K562 (cell line): Measurements from ENCODE around the gene TM9SF3. TPM values are rescaled to one million over a fixed set of nuclear protein-coding genes. Genes with fewer than 3 reads are reported as not detected.

Experiments used
- ATAC-seq: fragments of 200-7000 bp; cut with Tn5 transposase; 3 replicates; pipeline ENCODE4 v1.9.1; 2020; ENCODE audit warnings: moderate library complexity
- BruUV-seq: library from RNA; stranded (reverse); fragments of 400-500 nt; replicated peaks from 2 replicates; lab custom pipeline; 2021; lab: Mats Ljungman, UMichigan
- CTCF ChIA-PET: fragments of 300-600 bp; formaldehyde crosslinking; extraction: SDS; loops from one replicate; lab custom pipeline; 2021; ENCODE audit warnings: low intra/inter-chr PET ratio; lab: Yijun Ruan, JAX
- POLR2A ChIA-PET: fragments of 300-600, 350-650 bp; sonication (Branson Sonifier 250); formaldehyde crosslinking; extraction: SDS; loops from one replicate; lab custom pipeline; 2021; ENCODE audit warnings: antibody characterized with exemption, inconsistent platforms; lab: Yijun Ruan, JAX
- DNase-seq, 4 experiments: peaks; one replicate each; pipeline versions ENCODE4 v3.0.0 to v3.0.0-alpha.2; 2011 to 2018; ENCODE audit warnings: low spot score in 3 of 4, mixed read lengths in 3 of 4; ENCODE audit errors: extremely low read depth in 1 of 4
- FAIRE-seq: peaks from 2 replicates; lab custom pipeline; 2011; peaks lifted over from hg19 to GRCh38; lab: Jason Lieb, UNC
- H2AFZ ChIP-seq: 2 replicates; pipeline ENCODE4 v1.6.0; 2011; ENCODE audit warnings: low read depth, low read length, control low read depth, inconsistent platforms
- H3K27ac ChIP-seq: fragments of 200-600 bp; 3 replicates; pipeline ENCODE4 v1.8.0; 2011; ENCODE audit warnings: low read depth, mild to moderate bottlenecking, control low read depth, inconsistent platforms, low read length, moderate library complexity, mixed read lengths; ENCODE audit errors: extremely low read depth
- H3K27me3 ChIP-seq, 2 experiments: fragments of 300-600 bp in 1 of 2; 2 replicates in 1 of 2; 3 replicates in 1 of 2; pipeline versions ENCODE4 v1.6.0 to v1.8.0; 2011; ENCODE audit warnings: inconsistent platforms in 2 of 2, low read length in 2 of 2, mild to moderate bottlenecking in 1 of 2, mixed read lengths in 1 of 2, moderate library complexity in 1 of 2; ENCODE audit not compliant: control insufficient read depth in 2 of 2, insufficient read depth in 2 of 2
- H3K36me3 ChIP-seq: fragments of 300-600 bp; 3 replicates; pipeline ENCODE4 v1.8.0; 2011; ENCODE audit warnings: mild to moderate bottlenecking, low read length, inconsistent platforms; ENCODE audit not compliant: control insufficient read depth, insufficient read depth
- H3K4me1 ChIP-seq, 2 experiments: fragments of 200-600 bp in 1 of 2; replicated peaks in 1 of 2; 2 replicates in 1 of 2; 3 replicates in 1 of 2; pipeline versions ENCODE4 v1.5.1 to v1.8.0; 2011; ENCODE audit warnings: inconsistent platforms in 2 of 2, low read length in 2 of 2, mild to moderate bottlenecking in 1 of 2, mixed read lengths in 1 of 2, moderate library complexity in 1 of 2; ENCODE audit not compliant: control insufficient read depth in 2 of 2, insufficient read depth in 2 of 2
- H3K4me2 ChIP-seq: 2 replicates; pipeline ENCODE4 v1.6.1; 2011; ENCODE audit warnings: low read length, control low read depth, inconsistent platforms, mixed read lengths; ENCODE audit not compliant: insufficient read depth
- H3K4me3 ChIP-seq: fragments of 200-600 bp; sonication (generic), shearing (Covaris generic); 2 replicates; pipeline ENCODE4 v1.5.1; 2016; ENCODE audit warnings: control low read depth, inconsistent platforms
- H3K79me2 ChIP-seq: fragments of 200-600 bp; 3 replicates; pipeline ENCODE4 v1.8.0; 2011; ENCODE audit warnings: low read length, inconsistent platforms; ENCODE audit not compliant: control insufficient read depth, insufficient read depth
- H3K9ac ChIP-seq, 2 experiments: 2 replicates each; pipeline versions ENCODE4 v1.6.0 to v1.6.1; 2011; ENCODE audit warnings: low read depth in 2 of 2, low read length in 2 of 2, control low read depth in 1 of 2, inconsistent platforms in 1 of 2, mild to moderate bottlenecking in 1 of 2, mixed read lengths in 1 of 2; ENCODE audit not compliant: insufficient read depth in 1 of 2
- H3K9me1 ChIP-seq: one replicate; pipeline ENCODE4 v1.6.0; 2011; ENCODE audit warnings: inconsistent platforms, mild to moderate bottlenecking, low read length, moderate library complexity; ENCODE audit not compliant: control insufficient read depth, insufficient read depth
- H3K9me3 ChIP-seq: replicated peaks from 2 replicates; pipeline ENCODE4 v1.5.1; 2011; ENCODE audit warnings: low read depth, low read length, inconsistent platforms; ENCODE audit not compliant: control insufficient read depth, insufficient read depth
- H4K20me1 ChIP-seq: replicated peaks from 2 replicates; pipeline ENCODE4 v1.6.1; 2011; ENCODE audit warnings: low read length, inconsistent platforms, mixed read lengths; ENCODE audit not compliant: control insufficient read depth, insufficient read depth
- ARID1B ChIP-seq: fragments of 450-650 bp; IDR thresholded peaks from 2 replicates; pipeline ENCODE4 v1.6.1; 2016; ENCODE audit warnings: antibody characterized with exemption, mild to moderate bottlenecking, inconsistent platforms
- CAMTA2 ChIP-seq: fragments of 250-450 bp; sonication (Bioruptor Pico); conservative IDR thresholded peaks from 2 replicates; pipeline ENCODE4 v1.5.1; 2022
- CBX5 ChIP-seq: IDR thresholded peaks from 2 replicates; pipeline ENCODE4 v1.6.1; 2014; ENCODE audit warnings: low read depth, borderline replicate concordance
- FOS ChIP-seq: IDR thresholded peaks from 3 replicates; pipeline ENCODE4 v1.6.1; 2011; ENCODE audit not compliant: insufficient read length; ENCODE audit errors: extremely low read depth
- ILF3 ChIP-seq: fragments of 450-650 bp; IDR thresholded peaks from 2 replicates; pipeline ENCODE4 v1.6.1; 2018; ENCODE audit warnings: antibody characterized with exemption, mild to moderate bottlenecking, moderate library complexity, borderline replicate concordance
- NFATC3 ChIP-seq: fragments of 450-650 bp; IDR thresholded peaks from 2 replicates; pipeline ENCODE4 v1.6.1; 2017; ENCODE audit warnings: mild to moderate bottlenecking
- PRMT5 ChIP-seq: sonication (generic); formaldehyde crosslinking; IDR thresholded peaks from 2 replicates; pipeline ENCODE4 v1.5.0; 2020; ENCODE audit warnings: missing genetic modification reagents
- RBBP5 ChIP-seq: fragments of 200-600 bp; sonication (generic); IDR thresholded peaks from 2 replicates; pipeline ENCODE4 v1.6.1; 2012; ENCODE audit warnings: borderline replicate concordance, mild to moderate bottlenecking, low read length, control low read depth, inconsistent platforms; ENCODE audit not compliant: insufficient read depth, poor library complexity, severe bottlenecking
- SAFB2 ChIP-seq: fragments of 200-400 bp; formaldehyde crosslinking; IDR thresholded peaks from 2 replicates; pipeline ENCODE4 v1.6.1; 2018; ENCODE audit warnings: borderline replicate concordance, low read length, low read depth, moderate library complexity; ENCODE audit not compliant: severe bottlenecking
- TRIM25 ChIP-seq: fragments of 450-650 bp; IDR thresholded peaks from 2 replicates; pipeline ENCODE4 v1.7.0; 2016; ENCODE audit warnings: borderline replicate concordance
- WHSC1 ChIP-seq: IDR thresholded peaks from one replicate; pipeline ENCODE4 v1.6.1; 2012; ENCODE audit warnings: low read length, control low read depth, inconsistent platforms
- ZFP91 ChIP-seq: sonication (generic); formaldehyde crosslinking; IDR thresholded peaks from 2 replicates; pipeline ENCODE4 v1.8.0; 2022; ENCODE audit warnings: mild to moderate bottlenecking, missing genetic modification reagents
- WGBS: fragments of 100-300 bp; shearing (Covaris generic); methylation state at CpG from one replicate; pipeline ENCODE4 v1.1.6; 2016; ENCODE audit warnings: low coverage, mixed read lengths; ENCODE audit not compliant: insufficient coverage; ENCODE audit errors: missing lambda C conversion rate; 5-methylcytosine and 5-hydroxymethylcytosine counted together
- in situ Hi-C: fragments of 300-500 bp; cut with MboI; formaldehyde crosslinking; loops from 4 replicates; pipeline ENCODE4 v1.15.0; 2018; ENCODE audit warnings: inconsistent platforms, mixed read lengths
- intact Hi-C: fragments of 100-400 bp; cut with micrococcal nuclease; formaldehyde crosslinking; loops from 2 replicates; pipeline ENCODE4 v1.14.2; 2022
- polyA plus RNA-seq, 8 experiments: library from polyadenylated mRNA; depleted of rRNA in 4 of 8; stranded (reverse) in 5 of 8; unstranded in 3 of 8; fragments of >200 nt; fragmentation: Nextera tagmentation in 2 of 8; fragmentation: Illumina TruSeq in 1 of 8; extraction: Ambion mirVana in 2 of 8; extraction: Trizol in 1 of 8; gene quantifications; 2 replicates each; pipeline versions ENCODE4 v1.2.1 to v1.2.3, GENCODE V29; 2011 to 2014; ENCODE audit warnings: inconsistent platforms in 1 of 8, missing spikeins in 1 of 8
- total RNA-seq, 7 experiments: library from RNA; depleted of rRNA in 6 of 7; stranded (reverse); fragments of >200 nt in 6 of 7; fragmentation: Illumina TruSeq in 2 of 7; extraction: Trizol in 2 of 7; gene quantifications; 2 replicates each; pipeline versions ENCODE4 v1.2.1 to v1.2.3, GENCODE V29; 2011 to 2021; ENCODE audit warnings: low replicate concordance in 1 of 7
- TF ChIP-seq, protein P1 (sequence below): fragments of 200-400 bp; formaldehyde crosslinking; IDR thresholded peaks from 2 replicates; pipeline ENCODE4 v1.6.1; 2017; ENCODE audit warnings: mild to moderate bottlenecking, low read depth, low read length, moderate library complexity
- TF ChIP-seq, protein P2 (sequence below): sonication (generic); formaldehyde crosslinking; IDR thresholded peaks from 2 replicates; pipeline ENCODE4 v1.9.0; 2022; ENCODE audit warnings: mild to moderate bottlenecking, missing genetic modification reagents

Gene TM9SF3
- total and polyA plus RNA-seq, 9 of the 15 experiments (the other 6 are each of a cell fraction or from before 2014, with no cell fraction given): 16.1 to 63.1 (median 34.9) TPM

GRCh38 chr10:96596422-96597407, 9.9 kb upstream of the TM9SF3 start (continued):
- TF ChIP-seq, protein P1, sequence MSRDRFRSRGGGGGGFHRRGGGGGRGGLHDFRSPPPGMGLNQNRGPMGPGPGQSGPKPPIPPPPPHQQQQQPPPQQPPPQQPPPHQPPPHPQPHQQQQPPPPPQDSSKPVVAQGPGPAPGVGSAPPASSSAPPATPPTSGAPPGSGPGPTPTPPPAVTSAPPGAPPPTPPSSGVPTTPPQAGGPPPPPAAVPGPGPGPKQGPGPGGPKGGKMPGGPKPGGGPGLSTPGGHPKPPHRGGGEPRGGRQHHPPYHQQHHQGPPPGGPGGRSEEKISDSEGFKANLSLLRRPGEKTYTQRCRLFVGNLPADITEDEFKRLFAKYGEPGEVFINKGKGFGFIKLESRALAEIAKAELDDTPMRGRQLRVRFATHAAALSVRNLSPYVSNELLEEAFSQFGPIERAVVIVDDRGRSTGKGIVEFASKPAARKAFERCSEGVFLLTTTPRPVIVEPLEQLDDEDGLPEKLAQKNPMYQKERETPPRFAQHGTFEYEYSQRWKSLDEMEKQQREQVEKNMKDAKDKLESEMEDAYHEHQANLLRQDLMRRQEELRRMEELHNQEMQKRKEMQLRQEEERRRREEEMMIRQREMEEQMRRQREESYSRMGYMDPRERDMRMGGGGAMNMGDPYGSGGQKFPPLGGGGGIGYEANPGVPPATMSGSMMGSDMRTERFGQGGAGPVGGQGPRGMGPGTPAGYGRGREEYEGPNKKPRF: no peak
- TF ChIP-seq ARID1B: peak; percentile 70

DNA sequence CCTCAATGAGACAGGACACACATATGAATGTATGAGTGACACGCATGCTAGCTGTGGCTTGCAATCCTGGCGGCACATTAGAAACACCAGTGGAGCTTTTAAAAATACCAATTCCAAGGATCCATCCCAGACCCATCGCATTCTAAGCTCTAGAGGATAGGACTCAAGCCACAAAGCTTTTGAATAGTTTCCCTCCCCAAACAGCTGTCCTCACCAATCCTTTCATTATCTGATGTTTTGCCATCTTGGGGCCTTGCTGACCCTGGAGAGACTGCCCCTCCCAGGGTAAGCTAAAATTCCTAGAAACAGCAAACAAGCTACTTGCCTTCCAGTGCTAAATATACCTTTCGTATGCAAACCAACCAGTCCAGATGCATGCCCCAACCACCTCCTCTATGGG, 8.9 kb upstream of the TM9SF3 start:
- no peak for FAIRE-seq
- H3K4me1 ChIP-seq: peaks cover 6 to 13% of the 10 kb centered on the region in 2 experiments; a peak in 4 of 5 replicates
- no peaks in the 10 kb centered on the region for H3K36me3 ChIP-seq
- no peak for TF ChIP-seq NFATC3
- TF ChIP-seq WHSC1: no peak
- no peak for TF ChIP-seq CAMTA2
- no peak for TF ChIP-seq ILF3
- TF ChIP-seq RBBP5: no peak
- TF ChIP-seq TRIM25: no peak
- TF ChIP-seq FOS: no peak
- no peak for TF ChIP-seq CBX5
- no peak for TF ChIP-seq SAFB2
- TF ChIP-seq PRMT5: no peak
- TF ChIP-seq ZFP91: no peak
- TF ChIP-seq, protein P2, sequence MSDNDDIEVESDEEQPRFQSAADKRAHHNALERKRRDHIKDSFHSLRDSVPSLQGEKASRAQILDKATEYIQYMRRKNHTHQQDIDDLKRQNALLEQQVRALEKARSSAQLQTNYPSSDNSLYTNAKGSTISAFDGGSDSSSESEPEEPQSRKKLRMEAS (CRISPR knock-in tag): no peak

More for the DNA sequence above, 8.9 kb upstream of the TM9SF3 start:
- no peak overlapping the region for H3K27ac ChIP-seq
- intact Hi-C loops (no loop called here), in situ Hi-C loops (no loop called here)
- H3K27me3 ChIP-seq: no peaks in the 10 kb centered on the region
- CTCF ChIA-PET: no interaction called here
- H3K9me3 ChIP-seq: no peaks in the 10 kb centered on the region
- POLR2A ChIA-PET: interaction anchor here (1.4 kb wide), 1 partner anchor 9 kb away, joined by 3 read pairs; the partner anchor contains the start of gene TM9SF3
- no peak overlapping the region for H3K4me3 ChIP-seq
- no peak overlapping the region for H2AFZ ChIP-seq
- H3K79me2 ChIP-seq: no peaks in the 10 kb centered on the region
- peak overlapping the region; percentile 19; the same call in 1 of the 2 replicates for H3K4me2 ChIP-seq
- no peaks in the 10 kb centered on the region for H4K20me1 ChIP-seq
- BruUV-seq: no TSS peak
- no peak for ATAC-seq
- no peak overlapping the region for H3K9ac ChIP-seq
- peak in 1 of 4 experiments; percentile 27 for DNase-seq
- WGBS: 43% methylated on average over 4 of the region's 4 CpGs
- no peaks in the 10 kb centered on the region for H3K9me1 ChIP-seq
